Measurements from ENCODE around the gene PTMA.

DNA sequence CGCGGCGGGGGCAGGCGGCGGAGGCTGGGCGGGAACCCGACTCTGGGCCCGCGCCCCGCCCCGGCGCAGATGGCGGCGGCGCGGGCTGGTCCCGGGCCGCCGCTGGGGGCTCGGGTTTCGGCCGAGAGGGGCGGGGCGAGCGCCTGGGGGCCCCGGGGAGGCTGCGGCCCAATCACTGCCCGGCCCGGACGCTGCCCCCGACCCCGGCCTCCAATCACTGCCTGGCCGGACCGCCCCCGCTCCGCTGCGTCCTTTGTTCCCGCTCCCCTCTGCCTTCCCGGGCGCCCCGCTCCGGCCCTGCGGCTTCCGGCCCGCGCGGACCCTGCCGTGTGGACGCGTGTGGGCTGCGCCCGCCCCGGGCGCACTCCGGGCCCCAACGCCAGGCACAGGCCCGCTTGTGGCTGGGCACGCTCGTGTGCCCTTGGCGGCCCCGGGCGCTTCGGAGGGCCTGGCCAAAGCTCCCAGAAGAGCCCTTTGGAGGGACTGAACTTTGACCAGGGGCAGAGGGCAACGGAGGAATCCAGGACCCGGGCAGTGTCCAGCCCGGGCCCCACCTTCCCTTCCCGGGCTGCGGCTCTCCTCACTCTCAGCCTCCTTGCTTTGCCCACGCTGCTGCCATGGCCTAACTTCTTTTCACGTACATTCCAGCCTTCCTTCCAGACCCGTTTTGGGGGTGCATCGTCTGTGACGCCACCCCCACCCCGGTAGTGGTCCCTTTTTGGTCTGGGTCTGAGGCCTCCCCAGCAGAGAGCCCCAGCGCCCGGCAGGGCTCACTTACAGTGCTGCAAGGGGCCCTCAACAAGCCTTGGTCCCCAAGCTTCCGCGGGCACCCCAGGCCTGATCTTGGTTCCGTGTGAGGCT, 27.1 kb upstream of the PTMA start:
- no peak for TF ChIP-seq EP300 (IDR thresholded peaks at IDR 0.05; ENCODE audit: low read length)
- TF ChIP-seq FOXM1 (IDR thresholded peaks at IDR 0.05; ENCODE audit: low read depth), result no peak
- no peak for TF ChIP-seq FOXM1 (CRISPR knock-in tag; IDR thresholded peaks at IDR 0.05; ENCODE audit: low read depth)
- TF ChIP-seq POLR2AphosphoS5 (IDR thresholded peaks at IDR 0.05; ENCODE audit: control insufficient read depth, insufficient read depth, low read depth, low read length), result no peak
- TF ChIP-seq ZBTB7A (IDR thresholded peaks at IDR 0.05; ENCODE audit: borderline replicate concordance, control insufficient read depth, low read depth, low read length), result no peak; the same call in 1 of the 2 replicates
- no peak for TF ChIP-seq MCM7 (IDR thresholded peaks at IDR 0.05)
- TF ChIP-seq VEZF1 (CRISPR knock-in tag; IDR thresholded peaks at IDR 0.05), result peak; percentile 46; the same call in 1 of the 2 replicates
- TF ChIP-seq CTCF (IDR thresholded peaks at IDR 0.05 in 2 of 3, conservative IDR thresholded peaks at IDR 0.05 in 1 of 3; ENCODE audit: insufficient read depth in 2 of 3, low read depth in 1 of 3, low read length in 3 of 3), result no peak
- no peak for TF ChIP-seq NR2C2 (CRISPR knock-in tag; IDR thresholded peaks at IDR 0.05)
- TF ChIP-seq NR2C2 (tag; IDR thresholded peaks at IDR 0.05), result 0 out of 2 replicates have a peak, but pooled peaks have one; percentile 20
- no peak for TF ChIP-seq SPI1 (IDR thresholded peaks at IDR 0.05; ENCODE audit: borderline replicate concordance, low read depth, low read length)
- TF ChIP-seq ZNF146 (CRISPR knock-in tag; IDR thresholded peaks at IDR 0.05; ENCODE audit: unreplicated experiment), result no peak
- TF ChIP-seq, protein P1, sequence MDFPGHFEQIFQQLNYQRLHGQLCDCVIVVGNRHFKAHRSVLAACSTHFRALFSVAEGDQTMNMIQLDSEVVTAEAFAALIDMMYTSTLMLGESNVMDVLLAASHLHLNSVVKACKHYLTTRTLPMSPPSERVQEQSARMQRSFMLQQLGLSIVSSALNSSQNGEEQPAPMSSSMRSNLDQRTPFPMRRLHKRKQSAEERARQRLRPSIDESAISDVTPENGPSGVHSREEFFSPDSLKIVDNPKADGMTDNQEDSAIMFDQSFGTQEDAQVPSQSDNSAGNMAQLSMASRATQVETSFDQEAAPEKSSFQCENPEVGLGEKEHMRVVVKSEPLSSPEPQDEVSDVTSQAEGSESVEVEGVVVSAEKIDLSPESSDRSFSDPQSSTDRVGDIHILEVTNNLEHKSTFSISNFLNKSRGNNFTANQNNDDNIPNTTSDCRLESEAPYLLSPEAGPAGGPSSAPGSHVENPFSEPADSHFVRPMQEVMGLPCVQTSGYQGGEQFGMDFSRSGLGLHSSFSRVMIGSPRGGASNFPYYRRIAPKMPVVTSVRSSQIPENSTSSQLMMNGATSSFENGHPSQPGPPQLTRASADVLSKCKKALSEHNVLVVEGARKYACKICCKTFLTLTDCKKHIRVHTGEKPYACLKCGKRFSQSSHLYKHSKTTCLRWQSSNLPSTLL (IDR thresholded peaks at IDR 0.05), result no peak
- no peak for TF ChIP-seq THRAP3 (IDR thresholded peaks at IDR 0.05; ENCODE audit: borderline replicate concordance)
- no peak for TF ChIP-seq POLR2A (conservative IDR thresholded peaks at IDR 0.05)

All from K562 (cell line).